Sigmoid colon (tissue), 7 donors: Measurements from ENCODE around the gene NMRK2. TPM values are rescaled to one million over a fixed set of nuclear protein-coding genes. Genes with fewer than 3 reads are reported as not detected.
"Not testable (repeated sequence)": the region's sequence is repeated elsewhere in the genome, so short reads cannot be mapped to it uniquely, and the experiment has no call there.

Experiments used
- DNase-seq: peaks from one replicate; pipeline ENCODE4 v3.0.0-alpha.2; 2019
- H3K27ac ChIP-seq, 4 donors: fragments of 200-600 bp; sonication (generic); one replicate each; pipeline ENCODE4 v1.5.1; 2016 to 2019; ENCODE audit warnings: mild to moderate bottlenecking in 1 of 4
- H3K27me3 ChIP-seq, 3 donors: fragments of 200-600 bp; sonication (generic); one replicate each; pipeline ENCODE4 v1.5.1; 2019; ENCODE audit warnings: mild to moderate bottlenecking in 1 of 3
- H3K36me3 ChIP-seq, 4 donors: fragments of 200-600 bp; sonication (generic); one replicate each; pipeline ENCODE4 v1.5.1; 2016 to 2019
- H3K4me1 ChIP-seq, 4 donors: fragments of 200-600 bp; sonication (generic); one replicate each; pipeline ENCODE4 v1.5.1; 2017 to 2019
- H3K4me3 ChIP-seq, 4 donors: fragments of 200-600 bp; sonication (generic); one replicate each; pipeline ENCODE4 v1.5.1; 2017 to 2019; ENCODE audit warnings: mild to moderate bottlenecking in 2 of 4, moderate library complexity in 1 of 4
- H3K9me3 ChIP-seq, 4 donors: fragments of 200-600 bp in 3 of 4; sonication (generic) in 3 of 4; one replicate each; pipeline versions ENCODE4 v1.5.1 to v1.6.1; 2013 to 2019
- CTCF ChIP-seq, 4 experiments: fragments of 450-650 bp in 3 of 4; fragments of 200-600 bp in 1 of 4; IDR thresholded peaks; one replicate each; pipeline ENCODE4 v1.5.1; 2016 to 2019; ENCODE audit warnings: antibody characterized with exemption in 4 of 4, mild to moderate bottlenecking in 3 of 4, moderate library complexity in 2 of 4
- EP300 ChIP-seq, 4 donors: sonication (generic); formaldehyde crosslinking; IDR thresholded peaks; one replicate each; pipeline ENCODE4 v1.6.1; 2017; ENCODE audit warnings: antibody characterized with exemption in 4 of 4
- POLR2A ChIP-seq, 2 donors: fragments of 450-650 bp; IDR thresholded peaks; one replicate each; pipeline ENCODE4 v1.6.1; 2016; ENCODE audit warnings: antibody characterized with exemption in 2 of 2, mild to moderate bottlenecking in 2 of 2, moderate library complexity in 2 of 2
- POLR2AphosphoS5 ChIP-seq, 4 donors: sonication (generic); formaldehyde crosslinking; IDR thresholded peaks; one replicate each; pipeline ENCODE4 v1.6.1; 2017; ENCODE audit warnings: antibody characterized with exemption in 4 of 4
- WGBS, 2 donors: extraction: QIAGEN DNeasy Blood & Tissue Kit; methylation state at CpG; one replicate each; pipeline ENCODE4 v1.1.7; 2013; 5-methylcytosine and 5-hydroxymethylcytosine counted together
- intact Hi-C: fragments of 100-400 bp; cut with DNase I; formaldehyde crosslinking; loops from one replicate; pipeline ENCODE4 v1.15.1; 2023
- polyA plus RNA-seq, 3 donors: library from polyadenylated mRNA; stranded (reverse); fragments of 200-250 nt; gene quantifications; one replicate each; pipeline ENCODE4 v1.2.3, GENCODE V29; 2013
- total RNA-seq, 4 donors: library from RNA; depleted of rRNA; stranded (reverse); fragments of >200 nt; gene quantifications; one replicate each; pipeline ENCODE4 v1.1.0, GENCODE V29; 2016
- donor health status: healthy with polysubstance abuse.
- donor health status: Bipolar disorder and iron deficiency.
- donor health status: healthy.

The NMRK2 gene, protein sequence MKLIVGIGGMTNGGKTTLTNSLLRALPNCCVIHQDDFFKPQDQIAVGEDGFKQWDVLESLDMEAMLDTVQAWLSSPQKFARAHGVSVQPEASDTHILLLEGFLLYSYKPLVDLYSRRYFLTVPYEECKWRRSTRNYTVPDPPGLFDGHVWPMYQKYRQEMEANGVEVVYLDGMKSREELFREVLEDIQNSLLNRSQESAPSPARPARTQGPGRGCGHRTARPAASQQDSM
- total RNA-seq (under 1 TPM in 1 of 4 donors, not detected in 3; 0.71 TPM), polyA plus RNA-seq (1 to 10 TPM in 1 of 3 donors, under 1 TPM in 2; 0.19 to 2.4 (median 0.69) TPM)

- TF ChIP-seq EP300 (IDR thresholded peaks at IDR 0.05) (no peak), CTCF (IDR thresholded peaks at IDR 0.05) (no peak), POLR2A (IDR thresholded peaks at IDR 0.05) (no peak), POLR2AphosphoS5 (IDR thresholded peaks at IDR 0.05) (no peak)
- H3K27ac ChIP-seq = no peak within 1 kb of the TSS
- peaks cover 8 to 26% (median 16%) of the 10 kb centered on the region in 3 donors for H3K27me3 ChIP-seq
- H3K4me1 ChIP-seq = peaks cover 0 to 11% (median 9%) of the 10 kb centered on the region in 4 donors
- no peak for DNase-seq
- intact Hi-C loops = no loop called here
- H3K9me3 ChIP-seq = no peaks in the 10 kb centered on the region
- H3K4me3 ChIP-seq = no peak within 1 kb of the TSS
- 4 to 10% methylated on average over 51 of the region's 51 CpGs for WGBS, 2 donors
- H3K36me3 ChIP-seq = no peaks in the 10 kb centered on the region
Measured at GRCh38 chr19:3932931-3933810, at the start of gene NMRK2. TSS of gene NMRK2 (plus strand) at chr19:3933069. CDS start at chr19:3933672, 603 bp downstream.

DNA sequence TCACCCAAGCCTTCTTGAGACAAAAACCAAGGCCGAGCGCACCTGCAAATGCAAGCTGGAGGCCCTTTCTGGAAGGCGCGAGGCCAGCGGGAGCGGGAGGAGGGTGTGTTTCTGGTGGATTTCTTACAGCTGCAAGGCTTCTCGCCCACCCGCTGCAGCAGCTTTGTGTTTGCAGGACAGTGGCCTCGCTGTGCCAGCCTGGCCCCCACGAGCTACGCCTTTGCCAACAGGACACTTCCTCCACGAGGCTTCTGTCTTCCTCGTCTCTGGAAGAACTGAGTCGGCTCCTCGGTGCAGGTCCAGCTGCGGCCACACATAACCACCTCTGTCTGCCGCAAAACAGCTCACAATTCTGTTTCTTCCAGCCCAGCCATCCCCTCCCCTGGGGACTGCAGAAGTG lies 42.3 kb upstream of the NMRK2 start:
- no peaks in the 10 kb centered on the region for H3K36me3 ChIP-seq
- no peaks in the 10 kb centered on the region for H3K9me3 ChIP-seq
- TF ChIP-seq POLR2A (IDR thresholded peaks at IDR 0.05) = no peak
- TF ChIP-seq CTCF (IDR thresholded peaks at IDR 0.05) = no peak
- TF ChIP-seq POLR2AphosphoS5 (IDR thresholded peaks at IDR 0.05) = no peak
- no peak for TF ChIP-seq EP300 (IDR thresholded peaks at IDR 0.05)
- H3K27me3 ChIP-seq = no peaks in the 10 kb centered on the region
- WGBS, 2 donors = 76 to 77% methylated on average over 17 of the region's 17 CpGs
- H3K4me1 ChIP-seq = no peaks in the 10 kb centered on the region
- intact Hi-C loops = no loop called here
- H3K27ac ChIP-seq = no peak overlapping the region
- H3K4me3 ChIP-seq = no peak overlapping the region
- no peak for DNase-seq

- WGBS, 2 donors = 50 to 68% methylated on average over 12 of the region's 12 CpGs
- no peak overlapping the region for H3K4me3 ChIP-seq
- DNase-seq = no peak
- no peaks in the 10 kb centered on the region for H3K27me3 ChIP-seq
- intact Hi-C loops = no loop called here
- H3K27ac ChIP-seq = no peak overlapping the region
- H3K36me3 ChIP-seq = no peaks in the 10 kb centered on the region
- H3K9me3 ChIP-seq = peaks cover 0 to 4% (median 1%) of the 10 kb centered on the region in 4 donors
- TF ChIP-seq CTCF (IDR thresholded peaks at IDR 0.05) (no peak), POLR2A (IDR thresholded peaks at IDR 0.05) (no peak), POLR2AphosphoS5 (IDR thresholded peaks at IDR 0.05) (no peak), EP300 (IDR thresholded peaks at IDR 0.05) (no peak)
- no peaks in the 10 kb centered on the region for H3K4me1 ChIP-seq
Measured at GRCh38 chr19:3893509-3894179, 39.2 kb upstream of the NMRK2 start.

- H3K4me1 ChIP-seq, intact Hi-C loops, H3K9me3 ChIP-seq, H3K4me3 ChIP-seq, DNase-seq, H3K27me3 ChIP-seq, H3K36me3 ChIP-seq, H3K27ac ChIP-seq: not testable (repeated sequence)
- 66 to 81% methylated on average over 5 of the region's 5 CpGs for WGBS, 2 donors
Measured at GRCh38 chr19:3894959-3895358, 37.9 kb upstream of the NMRK2 start.

GRCh38 chr19:3895788-3896187 lies 37.1 kb upstream of the NMRK2 start:
- DNase-seq = no peak
- WGBS, 2 donors = 83 to 89% methylated on average over 5 of the region's 5 CpGs
- Histone ChIP-seq H3K9me3 (peaks cover 0 to 4% (median 1%) of the 10 kb centered on the region in 4 donors), H3K27ac (no peak overlapping the region), H3K4me3 (no peak overlapping the region), H3K27me3 (no peaks in the 10 kb centered on the region), H3K36me3 (no peaks in the 10 kb centered on the region), H3K4me1 (peaks cover 0 to 15% (median 11%) of the 10 kb centered on the region in 4 donors)
- TF ChIP-seq CTCF (IDR thresholded peaks at IDR 0.05) (no peak), POLR2AphosphoS5 (IDR thresholded peaks at IDR 0.05) (no peak), POLR2A (IDR thresholded peaks at IDR 0.05) (no peak), EP300 (IDR thresholded peaks at IDR 0.05) (no peak)
- intact Hi-C loops = no loop called here
